Measurements from ENCODE around the gene LCN12. TPM values are rescaled to one million over a fixed set of nuclear protein-coding genes. Genes with fewer than 3 reads are reported as not detected.
A peak's percentile ranks its signal among the peaks of the same experiment; 100 is the strongest.

LCN12 gene
- total RNA-seq, 1 experiment from 2014 or later = 4.2 TPM

GRCh38 chr9:136950656-136951276, 1.3 kb upstream of the LCN12 start:
- TF ChIP-seq CBX3 (IDR thresholded peaks at IDR 0.05; ENCODE audit: low read depth) = no peak
- TF ChIP-seq, protein P1, sequence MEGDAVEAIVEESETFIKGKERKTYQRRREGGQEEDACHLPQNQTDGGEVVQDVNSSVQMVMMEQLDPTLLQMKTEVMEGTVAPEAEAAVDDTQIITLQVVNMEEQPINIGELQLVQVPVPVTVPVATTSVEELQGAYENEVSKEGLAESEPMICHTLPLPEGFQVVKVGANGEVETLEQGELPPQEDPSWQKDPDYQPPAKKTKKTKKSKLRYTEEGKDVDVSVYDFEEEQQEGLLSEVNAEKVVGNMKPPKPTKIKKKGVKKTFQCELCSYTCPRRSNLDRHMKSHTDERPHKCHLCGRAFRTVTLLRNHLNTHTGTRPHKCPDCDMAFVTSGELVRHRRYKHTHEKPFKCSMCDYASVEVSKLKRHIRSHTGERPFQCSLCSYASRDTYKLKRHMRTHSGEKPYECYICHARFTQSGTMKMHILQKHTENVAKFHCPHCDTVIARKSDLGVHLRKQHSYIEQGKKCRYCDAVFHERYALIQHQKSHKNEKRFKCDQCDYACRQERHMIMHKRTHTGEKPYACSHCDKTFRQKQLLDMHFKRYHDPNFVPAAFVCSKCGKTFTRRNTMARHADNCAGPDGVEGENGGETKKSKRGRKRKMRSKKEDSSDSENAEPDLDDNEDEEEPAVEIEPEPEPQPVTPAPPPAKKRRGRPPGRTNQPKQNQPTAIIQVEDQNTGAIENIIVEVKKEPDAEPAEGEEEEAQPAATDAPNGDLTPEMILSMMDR (IDR thresholded peaks at IDR 0.05 in 2 of 3, conservative IDR thresholded peaks at IDR 0.05 in 1 of 3; ENCODE audit: borderline replicate concordance in 1 of 3, insufficient read depth in 1 of 3, low read depth in 2 of 3, low read length in 2 of 3) = no peak
- no peak for TF ChIP-seq ELF1 (IDR thresholded peaks at IDR 0.05; ENCODE audit: borderline replicate concordance, low read depth)
- ChIA-PET RAD21 (ENCODE audit: low non-redundant PET in 1 of 2, low total read pairs in 2 of 2, uncharacterized antibody in 2 of 2, unreplicated experiment in 2 of 2) (no interaction called here), POLR2A (interaction anchor here (0.6 to 1.0 kb wide), 2 partner anchors 27 to 60 kb away, joined by 3 to 4 read pairs; no protein-coding TSS in a partner anchor), CTCF (interaction anchor here (0.5 to 2.1 kb wide), 5 partner anchors 41 to 96 kb away, joined by 3 to 9 read pairs (median 3); no protein-coding TSS in a partner anchor)
- Histone ChIP-seq H2AFZ (ENCODE audit: low read depth, low read length, poor library complexity, severe bottlenecking) (no peak overlapping the region), H3K4me2 (ENCODE audit: low read length) (peak overlapping the region; percentile 97), H3K4me1 (ENCODE audit: control insufficient read depth in 1 of 2, insufficient read depth in 2 of 2, low read length in 2 of 2) (peaks cover 20 to 40% of the 10 kb centered on the region in 2 experiments), H3K27me3 (ENCODE audit: insufficient read depth, low read length) (no peaks in the 10 kb centered on the region), H3K9ac (ENCODE audit: low read length) (peak overlapping the region; percentile 78), H4K20me1 (ENCODE audit: insufficient read depth) (no peaks in the 10 kb centered on the region), H3K4me3 (replicated peaks in 1 of 2; ENCODE audit: low read depth in 1 of 2, low read length in 2 of 2) (peak overlapping the region; percentile 65 to 67), H3K36me3 (ENCODE audit: control insufficient read depth in 1 of 2, insufficient read depth in 2 of 2, low read length in 2 of 2) (no peaks in the 10 kb centered on the region), H3K27ac (ENCODE audit: low read depth, low read length) (peak overlapping the region; percentile 94), H3K9me3 (ENCODE audit: control insufficient read depth in 1 of 2, insufficient read depth in 1 of 2, low read depth in 1 of 2, low read length in 2 of 2) (no peaks in the 10 kb centered on the region), H3K9me2 (ENCODE audit: insufficient read depth) (no peaks in the 10 kb centered on the region), H3K79me2 (ENCODE audit: insufficient read depth, low read length) (no peaks in the 10 kb centered on the region)
- intact Hi-C loops (cut with micrococcal nuclease) = no loop called here
- ATAC-seq (no peak), DNase-seq (ENCODE audit: low read depth, low spot score) (no peak)
- no TSS peak for BruUV-seq (replicated peaks)

GRCh38 chr9:136952321-136952850, 313 bp downstream of the LCN12 start:
- Histone ChIP-seq H3K4me2 (ENCODE audit: low read length) (no peak overlapping the region), H4K20me1 (ENCODE audit: insufficient read depth) (no peaks in the 10 kb centered on the region), H3K9ac (ENCODE audit: low read length) (no peak overlapping the region), H2AFZ (ENCODE audit: low read depth, low read length, poor library complexity, severe bottlenecking) (no peak overlapping the region), H3K4me3 (replicated peaks in 1 of 2; ENCODE audit: low read depth in 1 of 2, low read length in 2 of 2) (no peak overlapping the region), H3K27me3 (ENCODE audit: insufficient read depth, low read length) (no peaks in the 10 kb centered on the region), H3K9me3 (ENCODE audit: control insufficient read depth in 1 of 2, insufficient read depth in 1 of 2, low read depth in 1 of 2, low read length in 2 of 2) (no peaks in the 10 kb centered on the region), H3K4me1 (ENCODE audit: control insufficient read depth in 1 of 2, insufficient read depth in 2 of 2, low read length in 2 of 2) (peaks cover 20 to 37% of the 10 kb centered on the region in 2 experiments), H3K36me3 (ENCODE audit: control insufficient read depth in 1 of 2, insufficient read depth in 2 of 2, low read length in 2 of 2) (no peaks in the 10 kb centered on the region), H3K79me2 (ENCODE audit: insufficient read depth, low read length) (no peaks in the 10 kb centered on the region), H3K27ac (ENCODE audit: low read depth, low read length) (no peak overlapping the region), H3K9me2 (ENCODE audit: insufficient read depth) (no peaks in the 10 kb centered on the region)
- ATAC-seq (no peak), DNase-seq (ENCODE audit: low read depth, low spot score) (no peak)
- intact Hi-C loops (cut with micrococcal nuclease) = no loop called here
- POLR2A ChIA-PET = no interaction called here
- CTCF ChIA-PET = no interaction called here
- BruUV-seq (replicated peaks) = no TSS peak
- RAD21 ChIA-PET (ENCODE audit: low non-redundant PET in 1 of 2, low total read pairs in 2 of 2, uncharacterized antibody in 2 of 2, unreplicated experiment in 2 of 2) = no interaction called here
- no peak for TF ChIP-seq MAX (IDR thresholded peaks at IDR 0.05)
- TF ChIP-seq JUND (IDR thresholded peaks at IDR 0.05) = no peak
- no peak for TF ChIP-seq SRF (IDR thresholded peaks at IDR 0.05; ENCODE audit: low read depth)
- TF ChIP-seq, protein P2, sequence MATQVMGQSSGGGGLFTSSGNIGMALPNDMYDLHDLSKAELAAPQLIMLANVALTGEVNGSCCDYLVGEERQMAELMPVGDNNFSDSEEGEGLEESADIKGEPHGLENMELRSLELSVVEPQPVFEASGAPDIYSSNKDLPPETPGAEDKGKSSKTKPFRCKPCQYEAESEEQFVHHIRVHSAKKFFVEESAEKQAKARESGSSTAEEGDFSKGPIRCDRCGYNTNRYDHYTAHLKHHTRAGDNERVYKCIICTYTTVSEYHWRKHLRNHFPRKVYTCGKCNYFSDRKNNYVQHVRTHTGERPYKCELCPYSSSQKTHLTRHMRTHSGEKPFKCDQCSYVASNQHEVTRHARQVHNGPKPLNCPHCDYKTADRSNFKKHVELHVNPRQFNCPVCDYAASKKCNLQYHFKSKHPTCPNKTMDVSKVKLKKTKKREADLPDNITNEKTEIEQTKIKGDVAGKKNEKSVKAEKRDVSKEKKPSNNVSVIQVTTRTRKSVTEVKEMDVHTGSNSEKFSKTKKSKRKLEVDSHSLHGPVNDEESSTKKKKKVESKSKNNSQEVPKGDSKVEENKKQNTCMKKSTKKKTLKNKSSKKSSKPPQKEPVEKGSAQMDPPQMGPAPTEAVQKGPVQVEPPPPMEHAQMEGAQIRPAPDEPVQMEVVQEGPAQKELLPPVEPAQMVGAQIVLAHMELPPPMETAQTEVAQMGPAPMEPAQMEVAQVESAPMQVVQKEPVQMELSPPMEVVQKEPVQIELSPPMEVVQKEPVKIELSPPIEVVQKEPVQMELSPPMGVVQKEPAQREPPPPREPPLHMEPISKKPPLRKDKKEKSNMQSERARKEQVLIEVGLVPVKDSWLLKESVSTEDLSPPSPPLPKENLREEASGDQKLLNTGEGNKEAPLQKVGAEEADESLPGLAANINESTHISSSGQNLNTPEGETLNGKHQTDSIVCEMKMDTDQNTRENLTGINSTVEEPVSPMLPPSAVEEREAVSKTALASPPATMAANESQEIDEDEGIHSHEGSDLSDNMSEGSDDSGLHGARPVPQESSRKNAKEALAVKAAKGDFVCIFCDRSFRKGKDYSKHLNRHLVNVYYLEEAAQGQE (IDR thresholded peaks at IDR 0.05; ENCODE audit: low read depth) = no peak
- no peak for TF ChIP-seq CBX3 (IDR thresholded peaks at IDR 0.05; ENCODE audit: low read depth)
- TF ChIP-seq ZFX (IDR thresholded peaks at IDR 0.05) = no peak
- no peak for TF ChIP-seq CEBPB (IDR thresholded peaks at IDR 0.05; ENCODE audit: low read depth)
- TF ChIP-seq ELF1 (IDR thresholded peaks at IDR 0.05; ENCODE audit: borderline replicate concordance, low read depth) = no peak
- TF ChIP-seq EZH2 (IDR thresholded peaks at IDR 0.05) = no peak
- no peak for TF ChIP-seq SIN3A (IDR thresholded peaks at IDR 0.05; ENCODE audit: low read depth)
- no peak for TF ChIP-seq FOSL1 (IDR thresholded peaks at IDR 0.05; ENCODE audit: low read depth)
- no peak for TF ChIP-seq POLR2AphosphoS5 (IDR thresholded peaks at IDR 0.05; ENCODE audit: low read depth, low read length)
